Mesendoderm (in vitro differentiated cells): ENCODE data around the gene PIK3C3.
"Not testable (repeated sequence)": the region's sequence is repeated elsewhere in the genome, so short reads cannot be mapped to it uniquely, and the experiment has no call there.

Experiments used
- DNase-seq: peaks from one replicate; pipeline ENCODE4 v3.0.0; 2013
- H2AK5ac ChIP-seq: 2 replicates; pipeline ENCODE4 v1.6.1; 2013; ENCODE audit warnings: low read length, inconsistent platforms
- H2BK120ac ChIP-seq: 2 replicates; pipeline ENCODE4 v1.6.1; 2013; ENCODE audit warnings: low read depth, mild to moderate bottlenecking, low read length, moderate library complexity, mixed read lengths
- H2BK15ac ChIP-seq: replicated peaks from 2 replicates; pipeline ENCODE4 v1.6.1; 2013; ENCODE audit warnings: low read depth, mild to moderate bottlenecking, moderate library complexity
- H2BK5ac ChIP-seq: 2 replicates; pipeline ENCODE4 v1.6.1; 2013; ENCODE audit warnings: low read length, inconsistent platforms
- H3K18ac ChIP-seq: 2 replicates; pipeline ENCODE4 v1.6.1; 2013; ENCODE audit warnings: mild to moderate bottlenecking, low read length, mixed read lengths
- H3K23ac ChIP-seq: one replicate; pipeline ENCODE4 v1.6.1; 2013; ENCODE audit warnings: low read length
- H3K27ac ChIP-seq: 2 replicates; pipeline ENCODE4 v1.5.1; 2013; ENCODE audit warnings: low read depth, mild to moderate bottlenecking, inconsistent platforms, low read length, moderate library complexity
- H3K27me3 ChIP-seq: 2 replicates; pipeline ENCODE4 v1.6.1; 2013; ENCODE audit warnings: low read length, control low read depth, mild to moderate bottlenecking, inconsistent platforms; ENCODE audit not compliant: insufficient read depth, poor library complexity
- H3K36me3 ChIP-seq: 2 replicates; pipeline ENCODE4 v1.6.1; 2013; ENCODE audit warnings: low read length, inconsistent platforms; ENCODE audit not compliant: control insufficient read depth, insufficient read depth
- H3K4ac ChIP-seq: one replicate; pipeline ENCODE4 v1.6.1; 2013; ENCODE audit warnings: low read depth, mild to moderate bottlenecking, low read length, moderate library complexity
- H3K4me1 ChIP-seq: 2 replicates; pipeline ENCODE4 v1.6.1; 2013; ENCODE audit warnings: low read depth, low read length, inconsistent platforms; ENCODE audit not compliant: control insufficient read depth
- H3K4me2 ChIP-seq: 2 replicates; pipeline ENCODE4 v1.6.1; 2013; ENCODE audit warnings: low read length
- H3K4me3 ChIP-seq: 2 replicates; pipeline ENCODE4 v1.5.1; 2013; ENCODE audit warnings: mild to moderate bottlenecking, low read length
- H3K56ac ChIP-seq: one replicate; pipeline ENCODE4 v1.6.1; 2013; ENCODE audit warnings: low read length
- H3K79me1 ChIP-seq: 2 replicates; pipeline ENCODE4 v1.6.1; 2013; ENCODE audit warnings: low read length, inconsistent platforms
- H3K79me2 ChIP-seq: 2 replicates; pipeline ENCODE4 v1.6.1; 2013; ENCODE audit warnings: mild to moderate bottlenecking, low read length; ENCODE audit not compliant: control insufficient read depth, insufficient read depth
- H3K9ac ChIP-seq: 2 replicates; pipeline ENCODE4 v1.6.1; 2013; ENCODE audit warnings: low read length, inconsistent platforms
- H4K5ac ChIP-seq: one replicate; pipeline ENCODE4 v1.6.1; 2013; ENCODE audit warnings: low read length
- H4K8ac ChIP-seq: one replicate; pipeline ENCODE4 v1.6.1; 2013; ENCODE audit warnings: low read depth, mild to moderate bottlenecking, control low read depth, low read length, moderate library complexity
- WGBS: extraction: QIAGEN DNeasy Blood & Tissue Kit; methylation state at CpG from one replicate; pipeline ENCODE4 v1.1.7; 2013; ENCODE audit warnings: low lambda C conversion rate, missing lambda C conversion rate; ENCODE audit not compliant: insufficient coverage; ENCODE audit errors: extremely low coverage; 5-methylcytosine and 5-hydroxymethylcytosine counted together

The PIK3C3 gene

GRCh38 chr18:42005782-42006181 lies 50.7 kb downstream of the PIK3C3 start:
- Histone ChIP-seq H3K79me1 (no peaks in the 10 kb centered on the region), H3K36me3 (no peaks in the 10 kb centered on the region), H3K4ac (no peak overlapping the region), H3K4me2 (no peak overlapping the region), H2AK5ac (no peak overlapping the region), H3K4me3 (no peak overlapping the region), H2BK5ac (no peak overlapping the region), H3K18ac (no peak overlapping the region), H4K5ac (no peak overlapping the region), H4K8ac (no peak overlapping the region), H3K4me1 (no peaks in the 10 kb centered on the region), H2BK120ac (no peak overlapping the region), H3K56ac (no peak overlapping the region), H3K27me3 (no peaks in the 10 kb centered on the region), H3K79me2 (no peaks in the 10 kb centered on the region), H3K9ac (no peak overlapping the region), H3K23ac (no peak overlapping the region), H2BK15ac (no peak overlapping the region), H3K27ac (no peak overlapping the region)
- no peak for DNase-seq

DNA sequence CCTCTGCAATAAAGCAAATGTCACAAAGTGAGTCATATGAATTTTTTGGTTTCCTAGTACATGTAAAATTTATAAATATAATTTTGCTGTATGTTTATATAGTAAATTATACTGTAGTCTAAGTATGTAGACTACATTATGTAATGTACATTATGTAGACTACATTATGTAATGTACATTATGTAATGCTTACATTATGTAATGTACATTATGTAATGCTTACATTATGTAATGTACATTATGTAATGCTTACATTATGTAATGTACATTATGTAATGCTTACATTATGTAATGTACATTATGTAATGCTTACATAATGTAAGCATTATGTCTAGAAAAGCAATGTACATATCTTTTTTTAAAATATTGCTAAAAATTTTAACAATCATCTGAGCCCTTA lies 54.4 kb downstream of the PIK3C3 start:
- H3K79me2 ChIP-seq, H3K79me1 ChIP-seq, H3K27ac ChIP-seq, H3K9ac ChIP-seq, H4K5ac ChIP-seq, H2AK5ac ChIP-seq, H3K56ac ChIP-seq, H3K4ac ChIP-seq, H4K8ac ChIP-seq, H3K18ac ChIP-seq, H2BK15ac ChIP-seq, H2BK120ac ChIP-seq, H3K4me2 ChIP-seq, H3K27me3 ChIP-seq, H2BK5ac ChIP-seq, H3K23ac ChIP-seq, H3K36me3 ChIP-seq, H3K4me3 ChIP-seq, DNase-seq, H3K4me1 ChIP-seq: not testable (repeated sequence)

- Histone ChIP-seq H3K79me1 (no peaks in the 10 kb centered on the region), H4K8ac (no peak overlapping the region), H3K4me3 (no peak overlapping the region), H3K79me2 (no peaks in the 10 kb centered on the region), H3K56ac (no peak overlapping the region), H3K36me3 (no peaks in the 10 kb centered on the region), H3K18ac (no peak overlapping the region), H3K27me3 (no peaks in the 10 kb centered on the region), H3K4me1 (no peaks in the 10 kb centered on the region), H3K4me2 (no peak overlapping the region), H2AK5ac (no peak overlapping the region), H2BK5ac (no peak overlapping the region), H3K4ac (no peak overlapping the region), H3K27ac (no peak overlapping the region), H2BK120ac (no peak overlapping the region), H4K5ac (no peak overlapping the region), H3K23ac (no peak overlapping the region), H3K9ac (no peak overlapping the region), H2BK15ac (no peak overlapping the region)
- WGBS = no CpG with 5 or more reads among the region's 4 CpGs
- DNase-seq = no peak
Measured at GRCh38 chr18:42011053-42011452, 56.0 kb downstream of the PIK3C3 start.

DNA sequence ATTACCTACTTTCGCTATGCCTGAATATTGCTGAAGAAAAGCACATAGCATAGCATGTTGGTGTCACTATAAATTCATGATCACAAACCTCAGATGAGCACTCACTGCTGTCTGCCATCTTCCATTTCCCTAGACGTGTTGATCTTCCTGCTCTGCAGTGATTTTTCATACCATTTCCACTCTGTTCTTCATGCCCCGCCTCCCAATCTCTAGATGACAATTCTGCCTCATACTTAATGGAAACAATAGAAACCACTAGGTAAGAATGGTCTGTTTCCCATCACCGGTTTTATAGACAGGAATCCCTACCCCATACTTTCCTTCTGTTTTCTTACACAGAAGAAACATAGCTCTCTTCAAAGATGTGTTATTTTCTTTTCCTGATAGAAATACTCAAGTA lies 63.8 kb downstream of the PIK3C3 start:
- Histone ChIP-seq H2BK15ac (no peak overlapping the region), H3K4me3 (no peak overlapping the region), H3K56ac (no peak overlapping the region), H3K27ac (no peak overlapping the region), H3K4ac (no peak overlapping the region), H4K8ac (no peak overlapping the region), H3K4me1 (no peaks in the 10 kb centered on the region), H3K23ac (no peak overlapping the region), H2BK5ac (no peak overlapping the region), H4K5ac (no peak overlapping the region), H3K9ac (no peak overlapping the region), H3K4me2 (no peak overlapping the region), H3K18ac (no peak overlapping the region), H3K27me3 (no peaks in the 10 kb centered on the region), H2BK120ac (no peak overlapping the region), H3K79me1 (no peaks in the 10 kb centered on the region), H3K79me2 (no peaks in the 10 kb centered on the region), H3K36me3 (no peaks in the 10 kb centered on the region), H2AK5ac (no peak overlapping the region)
- no peak for DNase-seq
- no CpG with 5 or more reads among the region's 4 CpGs for WGBS

- no peak for DNase-seq
- H3K4me2 ChIP-seq = no peak overlapping the region
- no peak overlapping the region for H4K8ac ChIP-seq
- H2BK15ac ChIP-seq = no peak overlapping the region
- no peaks in the 10 kb centered on the region for H3K36me3 ChIP-seq
- H3K4me1 ChIP-seq = no peaks in the 10 kb centered on the region
- no peaks in the 10 kb centered on the region for H3K27me3 ChIP-seq
- H2BK120ac ChIP-seq = no peak overlapping the region
- H3K4ac ChIP-seq = no peak overlapping the region
- H3K27ac ChIP-seq = no peak overlapping the region
- H3K79me2 ChIP-seq = no peaks in the 10 kb centered on the region
- no peak overlapping the region for H3K9ac ChIP-seq
- no CpG with 5 or more reads among the region's 1 CpG for WGBS
- H3K23ac ChIP-seq = no peak overlapping the region
- H4K5ac ChIP-seq = no peak overlapping the region
- H2AK5ac ChIP-seq = no peak overlapping the region
- no peaks in the 10 kb centered on the region for H3K79me1 ChIP-seq
- no peak overlapping the region for H2BK5ac ChIP-seq
- H3K4me3 ChIP-seq = no peak overlapping the region
- H3K18ac ChIP-seq = no peak overlapping the region
- H3K56ac ChIP-seq = no peak overlapping the region
Measured at GRCh38 chr18:42024131-42024530, 69.1 kb downstream of the PIK3C3 start.

- Histone ChIP-seq H3K27me3 (no peaks in the 10 kb centered on the region), H3K56ac (no peak overlapping the region), H4K8ac (no peak overlapping the region), H3K79me1 (no peaks in the 10 kb centered on the region), H3K9ac (no peak overlapping the region), H3K4me2 (no peak overlapping the region), H3K27ac (no peak overlapping the region), H3K23ac (no peak overlapping the region), H2BK5ac (no peak overlapping the region), H2AK5ac (no peak overlapping the region), H3K36me3 (no peaks in the 10 kb centered on the region), H3K18ac (no peak overlapping the region), H2BK120ac (no peak overlapping the region), H3K79me2 (no peaks in the 10 kb centered on the region), H3K4me3 (no peak overlapping the region), H4K5ac (no peak overlapping the region), H2BK15ac (no peak overlapping the region), H3K4ac (no peak overlapping the region), H3K4me1 (no peaks in the 10 kb centered on the region)
- WGBS = no CpG with 5 or more reads among the region's 1 CpG
- DNase-seq = no peak
Measured at GRCh38 chr18:42025491-42025890, 70.5 kb downstream of the PIK3C3 start.
